ENCODE results near the gene HPN. TPM values are rescaled to one million over a fixed set of nuclear protein-coding genes. Genes with fewer than 3 reads are reported as not detected.

The HPN gene
- total RNA-seq, 4 donors from 2014 or later = 0.67 to 1.4 TPM; not detected in 2

DNA sequence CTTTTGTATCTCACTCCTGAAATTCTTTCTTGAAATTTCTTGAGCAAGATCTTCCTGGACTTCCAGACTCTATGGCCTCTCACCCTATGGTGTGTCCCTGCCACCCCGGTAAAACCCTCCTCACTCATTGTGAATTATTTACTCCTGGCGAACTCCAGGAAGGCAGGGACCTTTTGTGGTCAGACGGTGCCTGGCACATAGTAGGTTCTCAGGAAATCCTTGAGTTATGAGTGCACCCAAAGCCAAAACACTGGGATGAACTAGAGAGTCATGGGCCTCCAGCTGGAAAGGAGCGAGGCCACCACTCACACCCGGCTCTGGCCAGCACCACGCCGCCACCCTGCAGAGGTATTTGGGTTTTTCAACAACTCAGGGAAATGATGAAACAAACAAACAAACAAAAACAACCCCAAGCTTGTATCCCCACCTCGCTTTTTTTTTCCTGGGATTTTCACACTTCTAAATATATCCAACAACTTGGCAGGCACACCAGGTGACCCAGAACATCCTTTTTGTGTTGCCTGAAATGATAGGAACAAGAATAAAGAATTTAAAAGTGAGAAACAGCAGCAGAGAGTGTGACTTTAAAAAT lies 11.2 kb downstream of the HPN start:
- Histone ChIP-seq H3K9me3 (no peaks in the 10 kb centered on the region), H3K4me3 (no peak overlapping the region), H3K36me3 (no peaks in the 10 kb centered on the region), H3K27ac (no peak overlapping the region), H3K27me3 (no peaks in the 10 kb centered on the region), H3K4me1 (no peaks in the 10 kb centered on the region)
- TF ChIP-seq, protein P1, sequence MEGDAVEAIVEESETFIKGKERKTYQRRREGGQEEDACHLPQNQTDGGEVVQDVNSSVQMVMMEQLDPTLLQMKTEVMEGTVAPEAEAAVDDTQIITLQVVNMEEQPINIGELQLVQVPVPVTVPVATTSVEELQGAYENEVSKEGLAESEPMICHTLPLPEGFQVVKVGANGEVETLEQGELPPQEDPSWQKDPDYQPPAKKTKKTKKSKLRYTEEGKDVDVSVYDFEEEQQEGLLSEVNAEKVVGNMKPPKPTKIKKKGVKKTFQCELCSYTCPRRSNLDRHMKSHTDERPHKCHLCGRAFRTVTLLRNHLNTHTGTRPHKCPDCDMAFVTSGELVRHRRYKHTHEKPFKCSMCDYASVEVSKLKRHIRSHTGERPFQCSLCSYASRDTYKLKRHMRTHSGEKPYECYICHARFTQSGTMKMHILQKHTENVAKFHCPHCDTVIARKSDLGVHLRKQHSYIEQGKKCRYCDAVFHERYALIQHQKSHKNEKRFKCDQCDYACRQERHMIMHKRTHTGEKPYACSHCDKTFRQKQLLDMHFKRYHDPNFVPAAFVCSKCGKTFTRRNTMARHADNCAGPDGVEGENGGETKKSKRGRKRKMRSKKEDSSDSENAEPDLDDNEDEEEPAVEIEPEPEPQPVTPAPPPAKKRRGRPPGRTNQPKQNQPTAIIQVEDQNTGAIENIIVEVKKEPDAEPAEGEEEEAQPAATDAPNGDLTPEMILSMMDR (IDR thresholded peaks at IDR 0.05) = no peak
- no peak for TF ChIP-seq POLR2A (IDR thresholded peaks at IDR 0.05)
- DNase-seq = no peak

- no peak overlapping the region for H3K4me3 ChIP-seq
- H3K36me3 ChIP-seq = no peaks in the 10 kb centered on the region
- DNase-seq = no peak
- no peak overlapping the region for H3K27ac ChIP-seq
- no peaks in the 10 kb centered on the region for H3K27me3 ChIP-seq
- H3K4me1 ChIP-seq = no peaks in the 10 kb centered on the region
- TF ChIP-seq, protein P1 (IDR thresholded peaks at IDR 0.05) = no peak
- TF ChIP-seq POLR2A (IDR thresholded peaks at IDR 0.05) = no peak
- no peaks in the 10 kb centered on the region for H3K9me3 ChIP-seq
Measured at GRCh38 chr19:35053667-35054293, 12.3 kb downstream of the HPN start.

DNA sequence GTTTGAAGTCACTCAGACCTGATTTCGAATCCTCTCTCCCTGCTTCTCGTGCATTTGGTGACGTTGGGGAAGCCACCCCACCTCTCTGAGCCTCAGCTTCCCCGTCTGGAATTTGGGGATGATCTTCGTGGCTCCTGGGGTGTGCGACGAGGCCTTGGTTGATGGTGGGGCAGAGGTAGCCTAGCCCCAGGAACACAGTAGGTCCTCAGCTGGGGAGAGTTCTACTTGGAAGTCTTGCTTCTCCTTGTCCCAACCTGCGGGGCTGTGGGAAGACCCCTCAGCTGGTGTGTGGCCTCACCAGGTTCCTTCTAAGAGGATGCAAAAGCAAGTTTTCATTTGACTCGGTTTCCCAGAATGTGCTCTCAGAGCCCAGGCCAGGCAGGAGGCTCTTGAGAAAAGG lies 13.1 kb downstream of the HPN start:
- Histone ChIP-seq H3K9me3 (no peaks in the 10 kb centered on the region), H3K4me1 (no peaks in the 10 kb centered on the region), H3K36me3 (no peaks in the 10 kb centered on the region), H3K27me3 (no peaks in the 10 kb centered on the region), H3K27ac (no peak overlapping the region), H3K4me3 (no peak overlapping the region)
- TF ChIP-seq, protein P1 (IDR thresholded peaks at IDR 0.05) = no peak
- TF ChIP-seq POLR2A (IDR thresholded peaks at IDR 0.05) = no peak
- no peak for DNase-seq

DNA sequence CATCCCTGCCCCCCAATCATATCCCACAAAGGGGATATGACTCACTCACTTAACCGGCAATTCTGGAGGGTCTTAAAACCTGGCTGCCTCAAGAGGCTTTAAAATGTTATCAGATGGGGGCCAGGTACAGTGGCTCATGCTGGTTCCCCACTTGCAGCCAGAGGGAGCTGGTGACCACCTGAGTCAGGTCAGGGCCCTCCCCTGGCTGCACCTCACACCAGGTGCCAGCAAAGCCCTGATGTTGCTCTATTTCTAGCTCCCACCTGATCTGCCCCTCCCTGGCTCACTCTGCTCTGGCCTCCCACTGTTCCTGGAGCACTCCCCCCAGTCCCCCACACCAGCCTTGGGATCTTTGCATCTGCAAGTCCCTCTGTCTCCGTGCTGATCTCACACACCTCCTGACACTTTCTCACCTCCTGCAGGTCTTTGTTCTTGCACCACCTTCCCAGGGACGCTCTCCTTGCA lies 14.2 kb downstream of the HPN start:
- no peaks in the 10 kb centered on the region for H3K9me3 ChIP-seq
- no peak overlapping the region for H3K4me3 ChIP-seq
- no peaks in the 10 kb centered on the region for H3K4me1 ChIP-seq
- no peak for DNase-seq
- no peaks in the 10 kb centered on the region for H3K36me3 ChIP-seq
- H3K27me3 ChIP-seq = no peaks in the 10 kb centered on the region
- TF ChIP-seq, protein P1 (IDR thresholded peaks at IDR 0.05) = peak in 3 of 6 experiments; percentile 5 to 23 (median 13)
- no peak for TF ChIP-seq POLR2A (IDR thresholded peaks at IDR 0.05)
- H3K27ac ChIP-seq = no peak overlapping the region

GRCh38 chr19:35056513-35057063 lies 15.1 kb downstream of the HPN start:
- Histone ChIP-seq H3K27ac (no peak overlapping the region), H3K4me3 (no peak overlapping the region), H3K9me3 (no peaks in the 10 kb centered on the region), H3K27me3 (no peaks in the 10 kb centered on the region), H3K4me1 (no peaks in the 10 kb centered on the region), H3K36me3 (no peaks in the 10 kb centered on the region)
- no peak for TF ChIP-seq POLR2A (IDR thresholded peaks at IDR 0.05)
- TF ChIP-seq, protein P1 (IDR thresholded peaks at IDR 0.05) = no peak
- DNase-seq = no peak

Data from Peyer's patch (tissue), 4 donors.